Prostate gland (tissue), 2 donors: ENCODE data around the gene ELMO1.

Source experiments
- CTCF ChIP-seq, 4 experiments: fragments of 200-600 bp in 2 of 4; fragments of 450-650 bp in 2 of 4; sonication (generic) in 2 of 4; IDR thresholded peaks; 1 replicate in 3 of 4; 2 replicates in 1 of 4; pipeline ENCODE4 v1.5.1; 2016 to 2019; ENCODE audit warnings: antibody characterized with exemption in 4 of 4, mild to moderate bottlenecking in 2 of 4, moderate library complexity in 2 of 4
- POLR2A ChIP-seq: fragments of 450-650 bp; IDR thresholded peaks from one replicate; pipeline ENCODE4 v1.6.1; 2016; ENCODE audit warnings: antibody characterized with exemption, mild to moderate bottlenecking

- TF ChIP-seq POLR2A (no peak), CTCF (IDR thresholded peaks at IDR 0.05) (no peak)
Observed at GRCh38 chr7:37265876-37266275, 182.8 kb downstream of the ELMO1 start.
